DMS114 treated with DMSO at 0.1 percent for 48 hours (cell line): Measurements from ENCODE around the gene ZNF140.

Experiments used
- DNase-seq: peaks from one replicate; lab custom pipeline; 2025; ENCODE audit not compliant: unreplicated experiment; lab: John Stamatoyannopoulos, UW

Gene ZNF140

DNA sequence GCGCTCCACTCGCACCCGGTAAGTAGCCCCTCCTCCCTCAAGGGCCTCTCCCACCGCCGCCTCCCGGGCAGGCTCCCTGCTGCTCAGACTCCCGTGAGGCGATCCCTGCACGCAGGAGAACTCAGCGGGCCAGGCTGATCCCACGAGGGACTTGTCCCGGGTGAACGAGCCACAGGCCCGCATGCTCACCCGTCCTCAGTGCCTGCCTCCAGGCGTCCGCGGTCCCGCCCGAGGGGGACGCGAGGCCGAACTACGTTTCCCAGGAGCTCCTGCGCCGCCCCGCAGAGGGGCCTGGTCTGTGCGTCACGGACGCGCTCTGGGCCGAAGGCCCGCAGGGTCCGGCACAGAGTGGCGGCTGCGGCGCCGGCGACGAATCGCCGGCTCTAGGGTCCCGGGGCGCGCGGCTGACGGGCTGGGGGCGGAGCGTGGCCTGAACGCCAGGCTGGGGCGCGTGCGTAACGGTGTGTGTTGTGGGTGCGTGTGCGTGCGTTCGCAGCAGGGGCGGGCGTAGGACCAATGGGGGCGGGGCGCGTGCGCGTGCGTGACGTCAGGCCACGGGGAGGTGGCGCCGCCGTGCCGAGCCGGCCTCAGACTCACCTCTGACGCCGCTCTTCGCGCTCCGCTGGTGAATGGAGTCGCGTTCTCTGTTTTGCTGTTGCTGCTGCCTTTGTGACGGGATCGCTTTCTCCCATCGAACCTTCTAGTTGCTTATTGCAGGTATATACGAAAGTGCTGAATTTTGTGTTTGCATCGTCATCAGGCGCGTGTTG lies 49.5 kb downstream of the ZNF140 start, which contains the start of the genes ZNF10 and ZNF891:
TSS of gene ZNF10 (plus strand) at position 590 of the 770 bp plus-strand sequence. CDS start 13,866 bp downstream, outside the sequence.
TSS of gene ZNF891 (minus strand) at position 237 of the 770 bp plus-strand sequence. CDS start 8,356 bp downstream, outside the sequence.
- DNase-seq = peak; percentile 89

DNA sequence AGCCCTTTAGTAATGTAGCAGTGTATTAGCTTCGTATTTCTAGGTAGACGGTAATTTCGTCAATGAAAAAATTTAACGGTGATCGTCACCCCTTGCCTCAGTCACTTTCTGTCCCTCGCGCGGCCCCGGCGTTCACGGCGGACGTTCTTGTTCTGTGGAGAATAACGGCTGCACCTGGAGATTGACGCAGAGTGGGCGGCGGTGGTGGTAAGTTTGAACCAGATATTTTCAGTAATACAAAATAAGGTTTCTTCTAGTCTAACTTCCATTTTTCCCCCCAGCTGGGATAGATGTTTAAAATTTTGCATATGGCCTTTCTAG lies 50.0 kb downstream of the ZNF140 start:
- DNase-seq = no peak

DNA sequence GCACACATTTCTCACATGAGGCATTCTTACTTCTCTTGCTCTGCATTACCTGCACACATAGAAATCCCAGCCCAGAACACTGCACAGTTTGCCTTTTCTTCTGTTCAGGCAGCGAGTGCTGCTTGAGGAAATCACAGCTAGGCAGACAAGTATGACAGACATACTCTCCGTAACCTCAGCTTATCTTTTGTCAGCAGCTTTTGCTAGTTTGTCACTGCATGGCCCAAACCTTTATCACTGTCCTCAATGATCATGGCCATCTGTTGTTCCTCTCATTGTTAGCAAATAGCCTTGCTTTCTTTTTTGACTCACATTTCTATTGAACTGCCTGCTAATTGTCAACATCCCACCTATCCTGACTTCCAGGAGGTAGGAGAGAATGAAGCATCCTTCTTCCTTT lies 55.0 kb downstream of the ZNF140 start:
- no peak for DNase-seq

DNA sequence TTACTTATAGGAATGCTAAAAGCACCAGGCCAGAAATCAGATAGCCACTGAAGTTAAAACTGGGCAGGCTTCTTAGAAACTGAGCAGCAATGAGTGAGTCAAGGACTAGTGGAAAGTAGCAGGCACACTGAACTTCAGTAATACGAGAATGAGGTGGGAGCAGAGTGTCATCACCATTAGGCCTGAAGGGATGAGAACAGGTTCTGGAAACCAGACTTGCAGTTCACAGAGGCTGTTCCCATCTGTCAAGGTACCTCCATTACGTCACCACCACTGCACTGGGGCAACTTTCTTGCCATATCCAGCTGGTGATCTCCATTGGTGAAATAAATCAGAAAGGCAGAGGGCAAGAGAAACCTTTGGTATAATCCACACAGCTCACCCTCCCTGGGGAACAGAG lies 65.3 kb downstream of the ZNF140 start:
- DNase-seq = no peak

DNA sequence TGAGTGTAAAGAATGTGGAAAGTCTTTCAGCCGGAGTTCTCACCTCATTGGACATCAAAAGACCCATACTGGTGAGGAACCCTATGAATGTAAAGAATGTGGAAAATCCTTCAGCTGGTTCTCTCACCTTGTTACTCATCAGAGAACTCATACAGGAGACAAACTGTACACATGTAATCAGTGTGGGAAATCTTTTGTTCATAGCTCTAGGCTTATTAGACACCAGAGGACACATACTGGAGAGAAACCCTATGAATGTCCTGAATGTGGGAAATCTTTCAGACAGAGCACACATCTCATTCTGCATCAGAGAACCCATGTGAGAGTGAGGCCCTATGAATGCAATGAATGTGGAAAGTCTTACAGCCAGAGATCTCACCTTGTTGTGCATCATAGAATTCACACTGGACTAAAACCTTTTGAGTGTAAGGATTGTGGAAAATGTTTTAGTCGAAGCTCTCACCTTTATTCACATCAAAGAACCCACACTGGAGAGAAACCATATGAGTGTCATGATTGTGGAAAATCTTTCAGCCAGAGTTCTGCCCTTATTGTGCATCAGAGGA lies 75.5 kb downstream of the ZNF140 start:
- DNase-seq = no peak
